GM12801 (cell line): Measurements from ENCODE around the gene GFI1.

ENCODE experiments used
- TF ChIP-seq, protein P1 (sequence below): IDR thresholded peaks from one replicate; pipeline ENCODE4 v1.5.1; 2011; ENCODE audit warnings: control low read depth; ENCODE audit not compliant: insufficient read length; ENCODE audit errors: extremely low read depth

GFI1 gene

DNA sequence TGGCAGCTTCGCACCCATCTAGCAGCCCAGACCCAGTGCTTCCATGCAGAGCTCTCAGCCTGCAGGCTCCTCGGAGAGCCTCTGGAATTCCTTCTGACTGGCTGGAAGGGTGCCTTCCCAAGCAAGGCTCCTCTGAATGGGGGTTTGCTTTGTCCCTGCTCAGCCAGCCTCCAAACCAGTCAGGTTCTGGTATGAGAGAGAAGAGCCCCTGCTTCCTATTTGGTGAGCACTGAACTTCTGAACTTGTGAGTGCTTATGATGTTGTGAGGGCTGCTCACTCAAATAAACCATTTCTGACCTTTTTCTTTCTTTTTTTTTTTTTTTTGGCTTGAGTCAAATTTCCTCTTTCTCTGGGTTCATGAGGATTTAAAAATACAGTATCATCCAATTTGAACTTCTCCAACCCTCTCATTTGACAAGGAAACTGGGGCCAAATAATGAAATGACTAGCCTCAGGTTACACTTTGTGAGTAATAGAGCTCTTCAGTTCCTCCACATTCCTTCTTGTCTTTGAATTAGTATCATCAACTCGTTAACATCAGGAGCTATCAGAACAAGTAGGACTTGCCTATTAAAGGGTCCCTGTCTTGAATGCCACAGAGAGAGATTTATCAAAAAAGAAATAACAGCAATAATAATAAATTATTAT is 39.6 kb downstream of the GFI1 start:
- TF ChIP-seq, protein P1, sequence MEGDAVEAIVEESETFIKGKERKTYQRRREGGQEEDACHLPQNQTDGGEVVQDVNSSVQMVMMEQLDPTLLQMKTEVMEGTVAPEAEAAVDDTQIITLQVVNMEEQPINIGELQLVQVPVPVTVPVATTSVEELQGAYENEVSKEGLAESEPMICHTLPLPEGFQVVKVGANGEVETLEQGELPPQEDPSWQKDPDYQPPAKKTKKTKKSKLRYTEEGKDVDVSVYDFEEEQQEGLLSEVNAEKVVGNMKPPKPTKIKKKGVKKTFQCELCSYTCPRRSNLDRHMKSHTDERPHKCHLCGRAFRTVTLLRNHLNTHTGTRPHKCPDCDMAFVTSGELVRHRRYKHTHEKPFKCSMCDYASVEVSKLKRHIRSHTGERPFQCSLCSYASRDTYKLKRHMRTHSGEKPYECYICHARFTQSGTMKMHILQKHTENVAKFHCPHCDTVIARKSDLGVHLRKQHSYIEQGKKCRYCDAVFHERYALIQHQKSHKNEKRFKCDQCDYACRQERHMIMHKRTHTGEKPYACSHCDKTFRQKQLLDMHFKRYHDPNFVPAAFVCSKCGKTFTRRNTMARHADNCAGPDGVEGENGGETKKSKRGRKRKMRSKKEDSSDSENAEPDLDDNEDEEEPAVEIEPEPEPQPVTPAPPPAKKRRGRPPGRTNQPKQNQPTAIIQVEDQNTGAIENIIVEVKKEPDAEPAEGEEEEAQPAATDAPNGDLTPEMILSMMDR, result no peak

GRCh38 chr1:92446546-92446945 is 40.2 kb downstream of the GFI1 start:
- TF ChIP-seq, protein P1, result no peak

GRCh38 chr1:92445865-92446264 is 40.9 kb downstream of the GFI1 start:
- TF ChIP-seq, protein P1, result no peak

DNA sequence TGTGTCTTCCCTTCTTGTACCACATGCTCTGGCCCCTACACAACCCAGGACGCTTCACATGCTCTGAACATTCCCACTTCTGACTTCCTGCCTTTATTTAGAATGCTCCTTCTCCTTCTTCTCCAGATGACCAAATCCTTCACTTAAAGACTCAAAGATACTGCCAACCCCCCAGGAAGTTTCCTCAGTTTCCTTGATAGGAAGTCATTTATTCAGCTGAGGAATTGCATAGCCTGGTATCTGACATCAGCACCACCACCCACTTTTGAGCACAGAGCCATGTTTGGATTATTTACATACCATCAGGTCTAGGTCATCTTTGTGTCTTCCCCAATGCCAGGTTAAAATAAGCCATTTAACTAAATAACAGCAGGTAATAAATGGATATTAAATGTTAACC is 42.4 kb downstream of the GFI1 start:
- TF ChIP-seq, protein P1, result no peak

DNA sequence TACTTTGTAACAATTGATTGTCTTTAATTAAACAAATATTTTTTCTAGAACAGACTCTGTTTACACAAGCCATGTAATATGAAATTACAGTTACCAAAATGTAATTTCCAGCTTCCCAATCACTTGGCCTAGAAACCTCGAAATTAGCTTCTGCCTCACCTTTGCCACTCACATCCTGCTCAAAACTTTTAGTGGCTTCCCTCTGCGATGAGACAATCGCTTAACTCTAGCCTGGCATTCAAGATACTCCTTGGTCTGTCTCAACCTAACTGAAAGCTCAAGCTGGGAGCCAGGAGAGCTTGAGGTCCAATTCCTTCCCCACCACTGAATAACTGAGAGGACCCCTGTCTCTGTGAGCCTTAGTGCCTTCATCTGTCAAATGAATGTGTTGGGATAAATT is 42.8 kb downstream of the GFI1 start:
- TF ChIP-seq, protein P1, result no peak

DNA sequence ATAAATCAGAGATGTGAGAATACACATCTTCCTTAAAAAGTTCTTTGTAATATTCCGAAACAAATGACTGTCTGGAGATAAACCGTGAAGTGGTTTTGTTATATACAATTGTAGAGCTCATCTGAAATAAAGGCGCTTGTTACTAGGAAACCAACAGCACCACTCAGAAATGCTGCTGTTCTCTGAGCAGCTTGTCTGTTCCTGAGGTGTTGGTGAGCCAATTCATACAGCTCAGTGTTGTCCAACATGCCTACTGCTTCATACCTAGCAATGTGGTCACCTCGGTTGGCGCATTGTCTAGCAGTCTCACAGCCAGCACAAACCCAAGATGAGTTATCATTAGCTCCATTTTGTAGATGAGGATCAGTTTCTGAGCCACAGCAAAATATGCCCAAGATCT is 44.4 kb downstream of the GFI1 start:
- TF ChIP-seq, protein P1, result no peak

DNA sequence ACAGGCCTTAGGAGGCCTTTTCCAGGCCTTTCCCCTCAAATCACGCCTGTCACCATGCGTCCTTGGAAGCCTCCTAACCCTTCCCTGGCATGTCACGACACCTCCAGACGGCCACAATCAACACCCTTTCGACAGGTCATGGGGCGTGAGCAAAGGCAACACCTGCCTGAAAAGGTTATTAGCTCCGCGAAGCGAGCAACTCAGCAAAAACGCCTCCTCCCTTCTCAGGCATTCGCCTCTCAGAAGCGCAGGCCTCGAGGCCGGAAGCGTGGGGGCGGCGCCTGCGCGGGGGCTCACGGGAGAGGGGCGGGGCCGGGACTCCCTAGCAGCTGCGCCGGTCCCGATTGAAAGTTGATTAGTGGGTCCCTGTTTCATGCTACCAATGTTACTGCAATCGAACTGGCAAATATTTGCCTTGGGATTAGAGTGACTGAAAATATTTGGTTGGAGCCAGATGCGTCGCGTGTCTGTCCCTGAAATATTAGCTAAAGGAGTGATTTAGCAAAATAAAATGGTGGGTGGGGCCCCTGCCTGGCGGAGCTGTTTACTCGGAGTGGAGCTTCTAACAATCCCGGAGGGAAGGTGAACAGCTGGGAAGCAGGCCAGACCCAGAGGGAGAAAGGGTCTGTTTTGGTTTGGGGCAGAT is 44.9 kb downstream of the GFI1 start:
- TF ChIP-seq, protein P1, result no peak
